Caki2 (cell line): ENCODE data around the gene RBMXL3. TPM values are rescaled to one million over a fixed set of nuclear protein-coding genes. Genes with fewer than 3 reads are reported as not detected.

Source experiments
- DNase-seq: peaks from one replicate; pipeline ENCODE4 v3.0.0-alpha.2; 2015; ENCODE audit warnings: low read depth
- in situ Hi-C: cut with HindIII; loops from 2 replicates; pipeline ENCODE4 v1.10.0; 2016; ENCODE audit warnings: low sequenced_read_pairs, low pct_unique_long_range_greater_than_20kb, mixed read lengths
- total RNA-seq: library from RNA; depleted of rRNA; stranded (reverse); fragments of >200 nt; shearing (Covaris generic); gene quantifications from 2 replicates; pipeline ENCODE4 v1.2.3, GENCODE V29; 2014; ENCODE audit warnings: low replicate concordance; rRNA removed

Gene RBMXL3
- total RNA-seq, 1 experiment from 2014 or later = not detected

DNA sequence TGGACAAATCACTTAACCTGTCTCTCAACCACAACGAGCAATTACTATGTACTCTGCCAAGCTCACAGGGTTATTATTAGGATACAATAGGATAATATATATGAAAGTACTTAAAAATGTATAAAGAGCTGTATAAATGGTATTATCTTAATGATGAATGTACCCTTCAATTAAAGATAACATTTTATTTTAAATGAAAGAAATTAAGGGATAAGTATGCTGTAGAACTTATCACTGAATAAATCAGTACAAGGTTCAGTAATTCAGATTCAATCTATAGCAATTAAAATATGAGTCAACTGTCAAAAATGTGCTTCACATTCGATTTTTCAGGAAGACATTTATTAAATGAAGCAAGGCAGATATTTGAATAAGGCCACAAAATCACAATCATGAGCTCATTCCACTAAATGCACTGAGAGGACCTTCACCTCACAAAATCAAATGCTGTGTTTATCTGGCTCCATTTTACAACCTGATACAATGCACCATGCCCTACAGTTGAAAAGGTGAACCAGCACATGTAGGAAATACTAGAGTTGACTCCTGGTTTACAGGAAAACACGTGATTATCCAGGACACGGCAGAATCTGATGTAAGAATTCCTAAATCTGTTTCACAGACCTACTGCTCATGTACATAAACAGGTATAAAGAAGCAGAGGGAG, 40.3 kb downstream of the RBMXL3 start:
- in situ Hi-C loops = no loop called here
- no peak for DNase-seq

DNA sequence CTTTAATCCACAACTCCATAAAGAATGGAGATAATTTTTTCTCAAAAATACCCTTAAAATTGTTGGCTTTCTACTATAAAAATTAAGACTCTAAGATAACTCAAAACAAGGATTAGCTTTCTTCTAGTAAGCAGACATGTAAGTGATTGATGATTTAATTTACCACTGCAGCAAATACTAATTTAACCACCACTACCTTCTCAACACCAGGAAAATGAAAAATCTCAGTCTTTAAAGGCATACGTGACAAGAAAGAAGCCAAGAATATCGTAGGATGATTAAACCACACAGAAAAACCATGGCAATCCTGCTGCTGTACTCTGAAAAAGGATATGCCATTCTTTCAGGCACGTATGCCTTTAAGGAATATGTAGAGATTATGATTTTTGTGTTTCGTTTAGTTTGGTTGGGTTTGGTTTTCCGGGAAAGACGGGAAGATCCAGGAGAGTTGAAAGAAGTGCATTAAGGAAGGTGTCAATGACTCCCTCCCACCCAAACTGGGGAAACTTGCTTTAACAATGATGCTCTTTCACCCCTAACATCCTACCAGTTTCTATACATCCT, 43.8 kb downstream of the RBMXL3 start:
- in situ Hi-C loops = no loop called here
- no peak for DNase-seq

DNA sequence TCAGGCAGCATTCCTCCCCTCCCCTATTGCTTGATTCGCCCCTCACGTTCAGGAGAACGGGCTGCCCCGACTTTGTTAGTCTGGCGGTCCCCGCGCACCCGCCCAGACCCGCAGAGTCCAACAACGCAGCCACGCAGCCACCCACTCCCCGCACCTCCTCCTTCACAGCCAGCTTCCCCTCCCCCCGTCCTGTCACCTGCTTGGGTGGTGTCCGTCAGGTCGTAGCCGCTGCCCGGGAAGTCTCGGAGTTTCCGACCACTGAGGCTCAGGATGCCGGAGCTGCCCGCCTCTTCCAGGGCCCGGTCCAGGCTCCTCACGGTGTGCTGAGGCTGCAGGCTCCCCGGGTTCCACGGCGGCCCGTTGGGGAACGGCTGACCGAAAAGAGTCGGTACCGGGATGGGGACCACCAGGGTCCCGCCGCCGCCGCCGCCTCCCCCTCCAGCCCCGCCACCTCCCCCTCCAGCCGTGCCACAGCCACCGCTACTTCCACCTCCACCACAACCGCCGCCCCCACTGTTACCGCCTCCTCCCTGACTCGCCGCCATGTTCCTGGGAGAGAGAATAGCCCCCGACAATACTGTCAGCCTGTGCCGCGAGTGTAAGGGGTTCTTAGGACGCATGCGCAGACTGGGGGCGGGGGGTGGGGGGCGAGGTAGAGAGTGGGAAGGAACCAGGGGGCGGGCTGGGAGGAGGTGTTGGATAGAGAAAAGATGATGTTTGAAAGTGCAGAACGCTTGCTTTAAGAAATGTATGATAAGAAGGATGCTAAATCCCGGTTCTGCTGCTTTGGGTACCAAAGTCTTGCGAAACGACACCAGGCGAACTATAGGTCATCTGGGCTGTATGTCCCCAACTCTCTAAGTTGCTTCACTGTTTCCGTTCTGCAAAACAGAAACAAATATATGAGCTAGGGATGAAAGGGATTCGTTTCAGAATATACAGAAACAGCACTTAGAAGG, 44.6 kb downstream of the RBMXL3 start, which contains the start of gene LRCH2:
LRCH2 (minus strand) TSS at position 600 of the 959 bp plus-strand sequence; CDS start at position 545, 55 bp downstream.
- DNase-seq = no peak
- in situ Hi-C loops = no loop called here

DNA sequence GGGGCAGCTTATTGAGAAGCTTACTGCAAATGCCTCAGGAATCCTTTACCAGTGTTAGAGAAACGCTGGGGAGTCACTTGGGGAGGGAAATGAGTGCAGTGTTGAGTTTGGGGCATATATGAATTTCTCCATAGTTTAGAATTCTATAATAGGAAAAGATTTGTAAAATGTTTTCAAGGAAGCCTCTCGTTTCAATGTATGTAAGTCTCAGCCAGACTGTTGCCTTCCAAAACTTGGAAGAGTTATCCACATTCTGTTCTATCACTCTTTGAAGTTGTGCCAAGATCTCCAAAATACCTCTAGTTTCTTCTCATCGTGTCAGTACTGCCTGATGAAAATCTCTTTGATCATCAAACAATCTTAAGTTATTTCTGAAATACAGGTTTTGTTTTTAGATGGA, 45.3 kb downstream of the RBMXL3 start:
- in situ Hi-C loops = no loop called here
- DNase-seq = no peak

DNA sequence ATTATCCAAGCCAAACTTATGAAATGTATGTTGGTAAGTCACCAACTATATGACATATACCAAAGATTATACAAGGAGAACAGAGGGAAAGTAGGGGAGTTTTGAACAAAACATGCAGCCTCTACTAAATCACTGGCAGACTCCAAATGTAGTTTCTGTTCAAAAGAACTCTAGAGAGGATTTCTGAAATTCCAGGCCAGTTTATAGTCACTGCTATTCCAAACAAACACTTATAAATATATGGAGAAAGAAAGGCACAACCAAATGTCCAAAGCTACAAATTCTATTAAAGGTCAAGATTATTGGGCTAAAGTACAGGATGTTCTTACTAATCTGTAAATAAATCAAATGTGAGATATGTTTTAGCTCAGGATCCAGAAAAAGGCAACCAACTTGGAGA, 47.4 kb downstream of the RBMXL3 start:
- in situ Hi-C loops = no loop called here
- no peak for DNase-seq

DNA sequence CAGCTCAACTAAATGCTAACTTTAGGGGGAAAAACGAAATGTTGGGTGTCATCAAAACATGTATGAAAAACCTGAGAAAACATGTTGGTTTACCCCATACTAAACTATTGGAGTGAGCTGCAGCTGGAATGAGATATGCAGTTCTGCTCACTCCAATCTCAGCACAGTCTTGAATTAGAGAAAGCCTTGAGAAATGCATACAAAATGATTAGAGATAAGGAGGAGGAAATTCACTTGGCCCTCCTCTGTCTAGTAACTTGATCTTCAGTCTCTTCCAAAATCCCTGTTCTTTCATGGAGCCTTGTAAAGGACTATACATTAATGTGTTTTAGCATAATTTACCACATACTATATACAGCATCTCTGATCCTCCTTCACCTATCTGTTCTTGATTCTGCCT, 47.8 kb downstream of the RBMXL3 start:
- DNase-seq = no peak
- in situ Hi-C loops = no loop called here

Other genes with a start within 250 kb of the RBMXL3 start
- gene IL13RA2, start 171.8 kb upstream of the RBMXL3 start, total RNA-seq = not detected in 2 replicates
- not detected in 2 replicates for gene LRCH2, start 44.7 kb downstream of the RBMXL3 start, total RNA-seq
- not detected in 2 replicates for gene LUZP4, start 100.3 kb downstream of the RBMXL3 start, total RNA-seq